GM12872 (cell line): ENCODE results near the gene TMEM201.

Experiments
- CTCF ChIP-seq: IDR thresholded peaks from 3 replicates; pipeline ENCODE4 v1.5.1; 2011; ENCODE audit warnings: low read depth, mild to moderate bottlenecking, low read length, moderate library complexity; ENCODE audit not compliant: insufficient read depth

Gene TMEM201

GRCh38 chr1:9618909-9619679, 30.4 kb downstream of the TMEM201 start:
- TF ChIP-seq CTCF: no peak

DNA sequence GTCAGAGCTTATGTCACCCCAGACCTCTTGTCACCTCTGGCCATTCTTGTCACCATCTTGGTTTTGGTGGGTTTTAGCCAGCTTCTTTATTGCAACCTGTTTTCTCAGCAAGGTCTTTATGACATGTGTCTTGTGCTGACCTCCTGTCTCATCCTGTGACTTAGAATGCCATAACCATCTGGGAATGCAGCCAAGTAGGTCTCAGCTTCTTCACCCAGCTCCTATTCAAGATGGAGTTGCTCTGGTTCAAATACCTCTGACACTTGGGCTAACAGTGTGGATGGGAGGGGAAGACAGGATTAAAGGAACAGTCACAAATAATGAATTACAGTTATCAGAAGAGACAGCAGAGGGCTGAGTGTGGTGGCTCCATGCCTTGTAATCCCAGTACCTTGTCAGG, 32.3 kb downstream of the TMEM201 start:
- TF ChIP-seq CTCF: no peak

GRCh38 chr1:9624081-9624480, 35.4 kb downstream of the TMEM201 start:
- TF ChIP-seq CTCF: no peak

DNA sequence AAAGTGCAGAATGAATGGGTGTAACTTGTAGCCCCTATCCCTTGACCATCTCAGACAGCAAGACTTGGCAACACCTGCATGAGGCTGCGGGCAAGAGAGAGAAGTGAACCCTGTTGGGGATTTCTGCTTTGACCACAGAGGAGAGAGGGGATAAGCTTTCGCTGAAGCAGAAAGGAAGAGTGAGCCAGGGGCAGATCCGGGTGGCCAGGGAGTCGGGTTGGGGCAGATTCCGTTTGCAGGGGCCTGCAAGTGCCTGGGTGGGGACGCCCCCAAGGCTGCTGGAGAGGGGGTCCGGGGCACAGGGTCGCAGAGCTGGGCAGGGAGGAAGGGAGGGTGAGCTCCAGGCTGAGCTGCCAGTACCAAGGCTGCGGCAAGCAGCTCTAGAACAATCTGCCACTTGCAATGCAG, 37.5 kb downstream of the TMEM201 start:
- TF ChIP-seq CTCF: no peak

DNA sequence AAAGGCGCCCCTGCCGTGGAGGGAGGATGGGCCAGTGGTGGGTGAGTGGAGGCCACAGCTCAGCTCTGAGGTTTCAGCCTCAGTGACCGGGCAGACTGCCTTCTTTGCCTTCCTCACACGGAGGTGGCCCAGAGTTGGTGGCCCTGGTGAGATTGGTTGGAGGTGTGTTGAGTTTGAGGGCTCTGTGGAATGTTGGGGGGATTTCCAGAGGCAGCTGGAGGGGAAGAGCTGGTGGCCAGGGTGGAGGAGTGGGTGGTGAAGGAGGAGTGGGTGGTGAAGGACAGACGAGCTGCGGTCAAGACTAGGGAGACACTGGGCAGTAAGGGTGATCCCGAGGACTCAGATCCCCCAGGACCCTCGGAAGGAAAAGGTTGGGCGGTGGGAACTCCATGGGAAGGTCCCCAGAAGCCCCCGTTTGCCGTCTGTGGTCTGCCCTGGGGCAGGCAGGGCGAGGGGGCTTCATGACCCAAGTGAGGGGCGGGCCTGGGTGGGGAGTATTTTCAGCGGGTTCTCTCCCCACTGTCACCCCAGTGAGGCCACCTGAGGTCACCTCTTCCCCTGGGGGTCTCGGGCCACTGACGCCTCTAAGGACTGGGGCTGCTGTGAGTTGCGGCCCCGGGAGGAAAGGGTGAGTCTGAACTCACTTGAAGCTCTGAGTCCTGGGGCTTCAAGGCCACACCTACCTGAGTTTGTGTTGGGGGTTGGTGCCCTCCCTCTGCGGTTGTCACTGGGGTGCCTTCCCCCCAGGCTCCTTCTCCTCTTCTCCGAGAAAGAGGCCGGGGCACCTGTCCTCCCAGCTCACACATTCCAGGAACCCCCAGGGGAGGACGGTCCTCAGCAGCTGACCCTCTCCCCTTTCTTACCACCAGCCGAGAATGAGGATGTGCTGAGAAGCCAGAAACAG, 40.1 kb downstream of the TMEM201 start:
- TF ChIP-seq CTCF: no peak

GRCh38 chr1:9629445-9630201, 40.9 kb downstream of the TMEM201 start:
- TF ChIP-seq CTCF: no peak
